ENCODE results near the gene SP8. TPM values are rescaled to one million over a fixed set of nuclear protein-coding genes. Genes with fewer than 3 reads are reported as not detected.

The SP8 gene
- polyA plus RNA-seq, 1 donor (not counting 4 experiments of a cell fraction or from before 2014, with no cell fraction given), result 0.17 TPM

DNA sequence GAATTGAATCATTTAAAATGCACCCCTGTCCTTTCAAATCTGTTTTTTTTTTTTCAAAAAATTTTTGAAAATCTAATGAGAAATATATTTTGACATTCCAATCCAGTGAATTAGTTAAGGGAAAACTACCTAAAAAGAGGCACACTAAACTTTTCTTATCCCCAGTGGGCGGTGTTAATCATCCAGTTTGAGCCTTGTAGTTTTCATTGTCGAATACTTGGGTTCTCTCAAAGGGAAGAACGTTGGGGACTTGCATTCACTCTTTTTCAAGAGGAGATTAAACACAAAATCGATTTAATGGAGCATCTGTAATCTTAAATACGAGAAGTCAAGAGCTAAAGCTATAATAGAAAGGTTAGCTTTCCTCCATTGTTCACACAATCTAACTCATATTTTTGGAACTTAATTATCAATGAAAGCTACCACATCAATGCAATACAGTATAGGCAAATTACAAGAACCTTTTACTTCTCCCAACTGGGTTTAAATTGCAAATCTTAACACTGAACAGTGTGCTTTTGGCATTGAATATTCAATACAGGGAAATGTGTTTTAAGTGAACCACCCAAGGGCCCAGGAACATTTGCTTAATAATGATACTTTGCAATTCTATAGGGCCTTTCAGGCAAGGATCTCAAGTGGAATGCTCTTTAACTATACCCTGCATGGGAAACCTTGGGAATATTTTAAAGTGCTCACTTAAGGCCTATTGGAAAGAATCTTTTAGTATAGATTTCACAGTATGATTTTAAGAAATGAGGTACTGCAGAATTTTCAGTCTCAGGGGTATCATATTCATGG is 13.1 kb upstream of the SP8 start:
- Histone ChIP-seq H3K4me1 (ENCODE audit: control insufficient read depth, extremely low read depth, insufficient read depth, low read length) (peaks cover 5% of the 10 kb centered on the region), H3K27me3 (ENCODE audit: control insufficient read depth, extremely low read depth, insufficient read depth, low read length) (peaks cover 28% of the 10 kb centered on the region), H3K9me3 (ENCODE audit: control insufficient read depth, low read depth, low read length) (no peaks in the 10 kb centered on the region), H2AFZ (ENCODE audit: control insufficient read depth, low read length) (no peak overlapping the region), H3K36me3 (ENCODE audit: control insufficient read depth in 2 of 2, extremely low read depth in 1 of 2, insufficient read depth in 2 of 2, low read length in 2 of 2) (no peaks in the 10 kb centered on the region), H3K9me1 (ENCODE audit: control insufficient read depth, extremely low read depth, insufficient read depth, low read length) (no peaks in the 10 kb centered on the region), H3K4me3 (ENCODE audit: control insufficient read depth in 2 of 3, extremely low read depth in 1 of 3, insufficient read depth in 2 of 3, low read depth in 1 of 3, low read length in 3 of 3) (no peak overlapping the region), H3K9ac (ENCODE audit: control insufficient read depth, extremely low read depth, insufficient read depth, low read length) (no peak overlapping the region), H3K4me2 (ENCODE audit: control insufficient read depth, extremely low read depth, insufficient read depth, low read depth, low read length) (no peak overlapping the region), H3K27ac (ENCODE audit: control insufficient read depth, insufficient read depth, low read length) (no peak overlapping the region), H3K79me2 (ENCODE audit: control insufficient read depth, insufficient read depth, low read length) (no peaks in the 10 kb centered on the region), H4K20me1 (ENCODE audit: control insufficient read depth, extremely low read depth, insufficient read depth, low read length) (no peaks in the 10 kb centered on the region)
- no peak for TF ChIP-seq EZH2 (IDR thresholded peaks at IDR 0.05; ENCODE audit: low read length)
- TF ChIP-seq, protein P1, sequence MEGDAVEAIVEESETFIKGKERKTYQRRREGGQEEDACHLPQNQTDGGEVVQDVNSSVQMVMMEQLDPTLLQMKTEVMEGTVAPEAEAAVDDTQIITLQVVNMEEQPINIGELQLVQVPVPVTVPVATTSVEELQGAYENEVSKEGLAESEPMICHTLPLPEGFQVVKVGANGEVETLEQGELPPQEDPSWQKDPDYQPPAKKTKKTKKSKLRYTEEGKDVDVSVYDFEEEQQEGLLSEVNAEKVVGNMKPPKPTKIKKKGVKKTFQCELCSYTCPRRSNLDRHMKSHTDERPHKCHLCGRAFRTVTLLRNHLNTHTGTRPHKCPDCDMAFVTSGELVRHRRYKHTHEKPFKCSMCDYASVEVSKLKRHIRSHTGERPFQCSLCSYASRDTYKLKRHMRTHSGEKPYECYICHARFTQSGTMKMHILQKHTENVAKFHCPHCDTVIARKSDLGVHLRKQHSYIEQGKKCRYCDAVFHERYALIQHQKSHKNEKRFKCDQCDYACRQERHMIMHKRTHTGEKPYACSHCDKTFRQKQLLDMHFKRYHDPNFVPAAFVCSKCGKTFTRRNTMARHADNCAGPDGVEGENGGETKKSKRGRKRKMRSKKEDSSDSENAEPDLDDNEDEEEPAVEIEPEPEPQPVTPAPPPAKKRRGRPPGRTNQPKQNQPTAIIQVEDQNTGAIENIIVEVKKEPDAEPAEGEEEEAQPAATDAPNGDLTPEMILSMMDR (optimal IDR thresholded peaks at IDR 0.05 in 1 of 3, IDR thresholded peaks at IDR 0.05 in 1 of 3, conservative IDR thresholded peaks at IDR 0.05 in 1 of 3; ENCODE audit: extremely low read depth in 1 of 3, insufficient read depth in 2 of 3, low read length in 3 of 3), result no peak
- dilution Hi-C loops (cut with MboI; ENCODE audit: extremely low pct_ligation_motif_present, low sequenced_read_pairs), result no loop called here
- no peak for FAIRE-seq
- no peak for DNase-seq (ENCODE audit: low read depth, low spot score)

DNA sequence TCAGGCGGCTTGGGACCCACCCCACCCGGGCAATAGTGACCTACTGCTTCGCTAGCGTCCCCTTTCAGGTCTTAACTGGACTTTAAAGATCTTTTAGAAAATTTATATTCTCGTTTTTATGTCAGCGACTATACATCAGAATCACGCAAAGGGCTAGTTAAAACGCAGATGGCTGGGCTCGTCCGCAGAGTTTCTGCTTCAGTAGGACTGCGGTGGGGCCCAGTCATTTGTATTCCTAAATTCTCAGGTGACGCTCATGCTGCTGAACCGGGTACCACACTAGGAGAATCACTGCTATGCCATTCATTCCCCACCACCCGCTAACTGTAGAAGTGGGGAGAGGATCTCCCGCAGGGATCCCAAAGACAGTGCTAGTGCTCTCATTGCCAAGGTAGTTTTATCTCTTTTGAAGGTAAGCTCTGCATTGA is 12.0 kb upstream of the SP8 start:
- H4K20me1 ChIP-seq (ENCODE audit: control insufficient read depth, extremely low read depth, insufficient read depth, low read length), result no peaks in the 10 kb centered on the region
- TF ChIP-seq EZH2 (IDR thresholded peaks at IDR 0.05; ENCODE audit: low read length), result no peak
- TF ChIP-seq, protein P1 (optimal IDR thresholded peaks at IDR 0.05 in 1 of 3, IDR thresholded peaks at IDR 0.05 in 1 of 3, conservative IDR thresholded peaks at IDR 0.05 in 1 of 3; ENCODE audit: extremely low read depth in 1 of 3, insufficient read depth in 2 of 3, low read length in 3 of 3), result no peak
- H3K27ac ChIP-seq (ENCODE audit: control insufficient read depth, insufficient read depth, low read length), result no peak overlapping the region
- peaks cover 38% of the 10 kb centered on the region for H3K27me3 ChIP-seq (ENCODE audit: control insufficient read depth, extremely low read depth, insufficient read depth, low read length)
- dilution Hi-C loops (cut with MboI; ENCODE audit: extremely low pct_ligation_motif_present, low sequenced_read_pairs), result no loop called here
- no peaks in the 10 kb centered on the region for H3K79me2 ChIP-seq (ENCODE audit: control insufficient read depth, insufficient read depth, low read length)
- no peak overlapping the region for H2AFZ ChIP-seq (ENCODE audit: control insufficient read depth, low read length)
- H3K4me2 ChIP-seq (ENCODE audit: control insufficient read depth, extremely low read depth, insufficient read depth, low read depth, low read length), result peak overlapping the region; percentile 18
- no peak for FAIRE-seq
- DNase-seq (ENCODE audit: low read depth, low spot score), result no peak
- no peak overlapping the region for H3K9ac ChIP-seq (ENCODE audit: control insufficient read depth, extremely low read depth, insufficient read depth, low read length)
- H3K9me1 ChIP-seq (ENCODE audit: control insufficient read depth, extremely low read depth, insufficient read depth, low read length), result no peaks in the 10 kb centered on the region
- H3K4me1 ChIP-seq (ENCODE audit: control insufficient read depth, extremely low read depth, insufficient read depth, low read length), result peaks cover 5% of the 10 kb centered on the region
- H3K4me3 ChIP-seq (ENCODE audit: control insufficient read depth in 2 of 3, extremely low read depth in 1 of 3, insufficient read depth in 2 of 3, low read depth in 1 of 3, low read length in 3 of 3), result peak overlapping the region in 1 of 3 experiments; percentile 58
- no peaks in the 10 kb centered on the region for H3K36me3 ChIP-seq (ENCODE audit: control insufficient read depth in 2 of 2, extremely low read depth in 1 of 2, insufficient read depth in 2 of 2, low read length in 2 of 2)
- H3K9me3 ChIP-seq (ENCODE audit: control insufficient read depth, low read depth, low read length), result no peaks in the 10 kb centered on the region
